IMR-90 (cell line): ENCODE measurements around the gene GPRC5B. TPM values are rescaled to one million over a fixed set of nuclear protein-coding genes. Genes with fewer than 3 reads are reported as not detected.

Source experiments
- BHLHE40 ChIP-seq: fragments of 150-350 bp; IDR thresholded peaks from 2 replicates; pipeline ENCODE4 v1.6.1; 2016; ENCODE audit warnings: mild to moderate bottlenecking, low read depth, low read length
- POLR2A ChIP-seq: IDR thresholded peaks from 2 replicates; pipeline ENCODE4 v1.6.1; 2012; ENCODE audit warnings: mild to moderate bottlenecking, low read depth, low read length
- RAD21 ChIP-seq: IDR thresholded peaks from 2 replicates; pipeline ENCODE4 v1.6.1; 2012; ENCODE audit warnings: low read length, improper control_type of control experiment
- SMC3 ChIP-seq: fragments of 150-350 bp; IDR thresholded peaks from 2 replicates; pipeline ENCODE4 v1.6.1; 2016; ENCODE audit warnings: low read depth, mild to moderate bottlenecking, antibody characterized with exemption, low read length, moderate library complexity
- polyA plus RNA-seq, 3 experiments: library from polyadenylated mRNA; depleted of rRNA; stranded (reverse); fragments of >200 nt; gene quantifications; 2 replicates each; pipeline ENCODE4 v1.2.3, GENCODE V29; 2012; ENCODE audit warnings: low replicate concordance in 1 of 3
- total RNA-seq: library from RNA; depleted of rRNA; stranded (reverse); fragments of >200 nt; gene quantifications from 2 replicates; pipeline ENCODE4 v1.2.3, GENCODE V29; 2012

The GPRC5B gene
- total and polyA plus RNA-seq, 2 of the 4 experiments (the other 2 are of a cell fraction) = 2.5 to 8.5 TPM

- TF ChIP-seq BHLHE40 (no peak), RAD21 (peak; percentile 100), POLR2A (peak; percentile 60), SMC3 (peak; percentile 100)
Measured at GRCh38 chr16:19886073-19886941, 1.7 kb upstream of the GPRC5B start (continued).
